A549 (cell line): ENCODE data around the gene IL1F10.

Source experiments
- CHD2 ChIP-seq: fragments of 150-350 bp; IDR thresholded peaks from 2 replicates; pipeline ENCODE4 v1.6.1; 2014; ENCODE audit warnings: low read length; ENCODE audit not compliant: partially characterized antibody
- CHD4 ChIP-seq: fragments of 200-600 bp; sonication (generic); IDR thresholded peaks from 2 replicates; pipeline ENCODE4 v1.6.1; 2016; ENCODE audit warnings: antibody characterized with exemption, mild to moderate bottlenecking, borderline replicate concordance
- HOXA7 ChIP-seq: fragments of 250-450 bp; sonication (Bioruptor Pico); IDR thresholded peaks from 2 replicates; pipeline ENCODE4 v1.5.0; 2020; ENCODE audit warnings: mild to moderate bottlenecking, moderate library complexity
- POLR2A ChIP-seq: IDR thresholded peaks from 2 replicates; pipeline ENCODE4 v1.6.1; 2012; ENCODE audit warnings: mild to moderate bottlenecking, low read length
- TF ChIP-seq, protein P1 (sequence below): fragments of >200 bp; sonication (Bioruptor Twin); formaldehyde crosslinking; IDR thresholded peaks from 3 replicates; pipeline ENCODE4 v1.5.1; 2016

DNA sequence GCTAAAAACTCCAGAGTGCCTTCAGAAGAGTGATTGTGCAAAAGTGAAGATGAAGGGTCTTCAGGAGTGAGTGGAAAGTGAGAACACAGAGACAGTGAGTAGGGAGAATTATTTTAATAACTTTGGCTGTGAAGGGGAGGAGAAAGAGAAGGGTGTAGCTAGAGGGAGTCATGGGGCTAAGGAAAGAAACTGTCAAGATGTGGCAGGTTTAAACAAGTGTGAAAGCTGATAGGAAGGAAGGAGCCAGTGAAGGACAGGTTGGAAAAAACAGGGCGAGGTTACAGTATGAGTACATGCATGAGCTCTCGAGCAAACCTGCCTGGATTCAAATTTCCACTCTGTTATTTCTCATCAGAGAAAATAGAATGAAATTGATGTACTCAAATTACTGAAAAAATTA lies 17.8 kb downstream of the IL1F10 start:
- TF ChIP-seq, protein P1, sequence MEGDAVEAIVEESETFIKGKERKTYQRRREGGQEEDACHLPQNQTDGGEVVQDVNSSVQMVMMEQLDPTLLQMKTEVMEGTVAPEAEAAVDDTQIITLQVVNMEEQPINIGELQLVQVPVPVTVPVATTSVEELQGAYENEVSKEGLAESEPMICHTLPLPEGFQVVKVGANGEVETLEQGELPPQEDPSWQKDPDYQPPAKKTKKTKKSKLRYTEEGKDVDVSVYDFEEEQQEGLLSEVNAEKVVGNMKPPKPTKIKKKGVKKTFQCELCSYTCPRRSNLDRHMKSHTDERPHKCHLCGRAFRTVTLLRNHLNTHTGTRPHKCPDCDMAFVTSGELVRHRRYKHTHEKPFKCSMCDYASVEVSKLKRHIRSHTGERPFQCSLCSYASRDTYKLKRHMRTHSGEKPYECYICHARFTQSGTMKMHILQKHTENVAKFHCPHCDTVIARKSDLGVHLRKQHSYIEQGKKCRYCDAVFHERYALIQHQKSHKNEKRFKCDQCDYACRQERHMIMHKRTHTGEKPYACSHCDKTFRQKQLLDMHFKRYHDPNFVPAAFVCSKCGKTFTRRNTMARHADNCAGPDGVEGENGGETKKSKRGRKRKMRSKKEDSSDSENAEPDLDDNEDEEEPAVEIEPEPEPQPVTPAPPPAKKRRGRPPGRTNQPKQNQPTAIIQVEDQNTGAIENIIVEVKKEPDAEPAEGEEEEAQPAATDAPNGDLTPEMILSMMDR = no peak
- TF ChIP-seq POLR2A (no peak), HOXA7 (CRISPR knock-in tag) (no peak), CHD2 (no peak), CHD4 (no peak)
